Esophagus mucosa (tissue), 1 donor: ENCODE measurements around the gene PPP1R12A. TPM values are rescaled to one million over a fixed set of nuclear protein-coding genes. Genes with fewer than 3 reads are reported as not detected.

ENCODE experiments used
- ATAC-seq: fragments of 200-7000 bp; cut with Tn5 transposase; one replicate; pipeline ENCODE4 v1.9.1; 2020
- total RNA-seq: library from RNA; stranded (reverse); gene quantifications from one replicate; pipeline ENCODE4 v1.2.4, GENCODE V29; 2023
- donor health status: DM: yes; HTN: yes; CAD: no.

PPP1R12A gene
- total RNA-seq, 1 donor from 2014 or later = 42.3 TPM

DNA sequence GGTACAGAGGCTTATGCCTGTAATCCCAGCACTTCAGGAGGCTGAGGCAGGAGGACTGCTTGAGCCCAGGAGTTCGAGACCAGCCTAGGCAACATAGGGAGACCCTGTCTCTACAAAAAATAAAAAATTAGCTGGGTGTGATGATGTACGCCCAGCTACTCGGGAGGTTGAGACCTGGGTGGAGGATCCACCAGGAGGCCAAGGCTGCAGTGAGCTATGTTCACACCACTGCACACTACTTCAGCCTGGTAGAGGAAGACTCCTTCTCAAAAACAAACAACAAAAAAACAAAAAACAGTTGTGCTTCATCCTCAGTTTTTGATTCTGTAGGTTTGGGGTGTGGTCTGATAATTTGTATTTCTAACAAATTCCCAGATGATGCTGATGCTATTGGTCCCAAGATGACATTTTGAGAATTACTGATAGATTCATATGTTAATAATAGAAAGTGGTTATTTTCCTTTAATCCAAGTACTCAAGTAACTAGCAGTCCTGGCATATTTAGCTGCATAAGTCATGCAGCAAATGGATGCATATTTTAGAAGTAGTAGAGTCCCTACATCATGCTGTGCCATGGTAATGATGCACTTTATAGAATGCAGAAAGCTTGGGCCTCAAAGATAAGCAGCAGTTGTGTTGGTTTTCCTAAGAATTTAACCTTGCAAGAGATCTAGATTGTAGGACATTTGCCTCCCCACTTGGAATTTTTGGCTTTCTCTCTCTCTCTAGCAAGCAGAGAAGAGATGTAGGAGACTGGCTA is 168.0 kb downstream of the PPP1R12A start:
- ATAC-seq = no peak

DNA sequence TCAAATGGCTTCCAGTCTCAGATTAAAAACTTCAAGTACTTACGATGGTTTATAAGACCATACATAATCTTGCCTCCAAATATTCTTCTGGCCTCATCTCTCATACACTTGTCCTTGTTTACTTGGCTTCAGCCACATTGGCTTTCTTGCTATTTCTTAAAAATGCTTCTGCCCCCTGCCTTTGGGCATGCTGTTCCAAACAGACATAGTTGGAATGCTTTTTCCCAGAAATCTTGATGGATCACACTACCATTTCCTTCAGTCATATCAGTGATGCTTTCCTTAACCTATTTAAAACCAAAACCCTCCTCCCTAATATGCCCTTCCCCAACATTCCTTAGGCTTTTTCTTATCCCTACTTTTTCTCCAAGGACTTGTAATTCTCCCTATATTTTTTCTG is 169.7 kb downstream of the PPP1R12A start:
- ATAC-seq = no peak

DNA sequence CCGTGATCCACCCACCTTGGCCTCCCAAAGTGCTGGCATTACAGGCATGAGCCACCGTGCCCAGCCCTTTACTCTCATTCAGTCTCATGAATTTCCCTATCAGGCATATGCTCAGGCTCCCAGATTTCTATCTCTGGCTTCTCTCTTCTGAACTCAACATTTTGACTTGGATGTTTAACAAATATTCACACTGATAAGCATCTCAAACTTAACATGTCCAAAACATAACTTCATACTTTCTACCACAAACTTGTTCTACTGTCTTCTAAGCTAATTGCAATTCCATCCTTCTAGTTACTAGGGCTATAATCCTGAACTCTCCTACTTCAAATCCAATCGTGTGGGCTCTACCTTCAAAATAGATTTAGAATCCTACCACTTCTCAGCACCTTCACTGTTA is 170.3 kb downstream of the PPP1R12A start:
- no peak for ATAC-seq

DNA sequence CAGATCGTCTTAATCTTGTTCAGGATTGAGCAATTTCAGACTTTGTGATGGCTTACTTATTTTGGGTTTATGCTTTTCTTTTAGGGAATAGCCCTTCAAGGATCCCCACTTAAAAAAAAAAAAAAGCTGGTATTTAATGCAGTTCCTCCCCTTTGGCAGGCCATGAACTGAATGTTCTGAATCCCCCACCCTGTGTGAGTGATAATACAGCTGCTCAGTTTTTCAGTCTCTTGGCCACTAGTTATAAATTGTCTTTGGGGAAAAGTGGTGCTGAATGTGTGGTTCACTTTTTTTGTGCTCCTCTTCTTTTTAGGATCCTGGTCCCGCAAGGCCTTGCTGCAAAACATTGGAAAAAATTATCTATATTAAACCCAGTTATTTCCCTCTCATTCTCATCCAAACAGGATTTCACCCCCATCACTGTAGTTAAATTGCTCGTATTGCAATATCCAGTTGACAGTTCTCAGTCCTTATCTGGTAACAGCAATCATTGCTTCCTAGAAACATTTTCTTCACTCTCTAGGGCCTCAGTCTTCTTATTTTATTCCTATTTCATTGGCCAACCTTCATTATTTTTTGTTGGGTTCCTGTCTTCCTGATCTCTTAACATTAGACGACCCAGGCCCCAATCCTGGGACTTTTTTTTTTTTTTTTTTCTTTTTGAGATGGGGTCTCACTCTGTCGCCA is 171.0 kb downstream of the PPP1R12A start:
- ATAC-seq = no peak

DNA sequence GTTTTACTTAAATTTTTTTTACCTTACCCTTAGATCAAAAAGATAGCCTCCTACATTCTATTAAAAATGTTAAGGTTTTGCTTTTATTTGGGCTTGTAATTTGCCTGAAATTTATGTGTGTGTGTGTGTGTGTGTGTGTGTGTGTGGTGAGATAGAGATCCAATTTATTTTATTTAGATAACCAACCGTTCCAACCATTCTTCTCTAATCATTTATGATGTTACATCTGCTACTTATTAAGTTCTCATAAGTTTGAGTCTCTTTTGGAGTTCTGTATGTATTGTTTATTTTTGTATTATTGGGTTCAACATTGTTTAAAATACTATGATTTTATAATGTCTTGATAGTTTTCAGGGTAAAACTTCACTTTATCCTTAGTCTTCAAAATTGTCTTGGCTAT is 173.6 kb downstream of the PPP1R12A start:
- ATAC-seq = no peak

DNA sequence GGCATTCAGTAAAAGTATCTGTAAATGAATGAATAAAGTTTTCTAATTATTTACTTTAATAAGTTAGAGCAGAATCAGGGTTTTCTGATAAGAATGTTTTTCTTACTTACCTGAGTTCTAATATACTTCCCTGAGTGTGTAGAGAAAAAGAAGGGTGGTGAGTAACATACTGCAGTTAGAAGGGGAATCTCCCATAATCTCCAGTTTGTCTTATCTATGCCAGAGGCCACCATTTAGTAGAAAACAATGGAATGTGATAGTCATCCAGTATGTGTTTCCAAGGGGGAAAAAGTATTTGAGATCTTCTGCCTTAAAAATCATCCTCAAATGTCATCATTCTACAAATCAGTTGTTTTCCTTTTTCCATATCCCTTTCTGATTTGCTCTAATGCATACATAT is 187.6 kb downstream of the PPP1R12A start:
- no peak for ATAC-seq

DNA sequence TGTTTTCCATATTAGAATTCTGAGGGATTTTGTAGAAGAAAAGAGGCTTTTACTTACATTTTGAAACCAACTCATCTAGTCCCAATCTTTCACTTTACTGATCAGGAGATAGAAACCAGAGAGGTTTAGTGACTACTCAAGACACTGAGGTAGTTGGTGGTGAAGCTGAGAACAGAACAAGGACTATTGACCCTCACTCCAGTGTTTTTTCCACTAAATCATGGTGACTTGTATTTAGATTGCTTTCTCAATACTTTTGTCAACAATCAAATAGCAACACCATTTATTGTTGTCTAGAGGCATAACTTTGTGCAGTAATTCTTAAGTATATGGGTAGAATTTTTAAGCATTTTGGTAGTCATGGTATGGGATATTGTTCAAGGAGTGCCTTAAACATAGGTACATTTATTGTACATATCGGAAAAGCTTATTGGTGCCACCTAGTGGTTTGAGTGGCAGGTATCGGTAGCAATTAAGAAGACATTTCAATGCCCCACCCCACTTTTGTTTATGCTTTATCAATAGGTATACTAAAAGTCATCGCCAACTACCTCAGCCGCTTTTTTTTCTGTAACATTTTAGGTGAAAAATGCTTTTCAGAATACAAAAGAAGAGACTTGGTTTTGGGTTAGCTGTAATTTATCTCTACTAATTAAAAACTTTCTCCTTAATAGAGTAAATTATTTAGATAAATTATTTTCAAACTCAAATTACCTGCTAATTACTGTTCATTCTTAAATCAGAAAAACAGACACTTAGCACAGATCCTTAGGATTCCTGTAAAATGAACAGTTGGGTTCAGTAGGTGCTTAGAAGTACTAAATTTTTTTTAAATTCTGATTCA is 196.8 kb downstream of the PPP1R12A start:
- ATAC-seq = peak; percentile 45

DNA sequence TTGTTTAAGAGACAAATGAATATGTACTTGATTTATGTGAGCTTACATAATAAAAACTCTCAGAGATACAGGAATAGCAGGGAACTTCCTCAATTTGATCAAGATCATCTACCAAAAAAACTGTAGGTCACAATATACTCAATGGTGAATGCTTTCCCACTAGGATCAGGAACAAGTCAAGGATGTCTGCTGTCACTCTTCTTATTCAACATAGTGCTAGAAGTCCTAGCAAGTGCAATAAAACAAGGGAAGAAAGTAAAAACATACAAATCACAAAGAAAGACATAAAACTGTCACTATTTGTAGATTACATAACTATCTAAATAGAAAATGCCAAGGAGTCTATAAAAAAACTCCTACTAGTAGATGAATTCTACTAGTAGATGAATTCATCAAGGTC is 202.3 kb downstream of the PPP1R12A start:
- ATAC-seq = no peak

DNA sequence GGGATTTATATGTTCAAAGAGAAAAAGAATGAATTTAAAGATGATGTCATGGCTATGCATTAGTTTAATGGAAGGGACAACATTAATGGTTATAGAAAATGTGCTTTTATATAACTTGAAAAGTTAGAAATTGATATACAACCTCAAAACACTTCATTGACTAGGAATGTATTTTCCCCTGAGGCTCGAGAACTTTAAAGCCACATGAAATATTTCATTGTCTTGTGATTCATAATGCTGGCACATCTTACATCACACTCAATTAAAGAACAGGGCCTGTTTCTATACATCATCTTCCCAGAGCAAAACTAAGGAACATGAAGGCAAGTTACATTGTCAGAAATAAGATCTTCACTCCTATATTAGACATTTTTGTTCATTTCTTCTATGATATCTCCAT is 208.9 kb downstream of the PPP1R12A start:
- peak; percentile 61 for ATAC-seq

Other genes starting within 250 kb of the PPP1R12A start
- 55.9 TPM for gene PAWR, start 244.1 kb downstream of the PPP1R12A start, total RNA-seq
- gene OTOGL, start 164.4 kb upstream of the PPP1R12A start, total RNA-seq = 0.04 TPM